ENCODE measurements around the gene RNH1.

The RNH1 gene

GRCh38 chr11:501683-502287 lies 5.3 kb downstream of the RNH1 start:
- Histone ChIP-seq H3K27ac (no peak overlapping the region), H3K27me3 (replicated peaks) (no peaks in the 10 kb centered on the region), H3K36me3 (replicated peaks) (peaks cover 51% of the 10 kb centered on the region), H3K4me3 (ENCODE audit: low read depth, low read length) (no peak overlapping the region)
- TF ChIP-seq CTCF (IDR thresholded peaks at IDR 0.05; ENCODE audit: low read depth, low read length, missing control alignments): no peak
- DNase-seq: no peak
- in situ Hi-C loops (cut with HindIII; ENCODE audit: low pct_ligation_motif_present, low sequenced_read_pairs): no loop called here

GRCh38 chr11:501001-501682 lies 5.9 kb downstream of the RNH1 start:
- H3K36me3 ChIP-seq (replicated peaks): peaks cover 57% of the 10 kb centered on the region
- no peak overlapping the region for H3K4me3 ChIP-seq (ENCODE audit: low read depth, low read length)
- DNase-seq: no peak
- no peaks in the 10 kb centered on the region for H3K27me3 ChIP-seq (replicated peaks)
- in situ Hi-C loops (cut with HindIII; ENCODE audit: low pct_ligation_motif_present, low sequenced_read_pairs): no loop called here
- no peak for TF ChIP-seq CTCF (IDR thresholded peaks at IDR 0.05; ENCODE audit: low read depth, low read length, missing control alignments)
- H3K27ac ChIP-seq: no peak overlapping the region

- Histone ChIP-seq H3K36me3 (replicated peaks) (peaks cover 71% of the 10 kb centered on the region), H3K27me3 (replicated peaks) (no peaks in the 10 kb centered on the region), H3K4me3 (ENCODE audit: low read depth, low read length) (no peak overlapping the region), H3K27ac (no peak overlapping the region)
- in situ Hi-C loops (cut with HindIII; ENCODE audit: low pct_ligation_motif_present, low sequenced_read_pairs): no loop called here
- TF ChIP-seq CTCF (IDR thresholded peaks at IDR 0.05; ENCODE audit: low read depth, low read length, missing control alignments): no peak
- DNase-seq: no peak
These were observed 7.6 kb downstream of the RNH1 start for GRCh38 chr11:499201-500076.

GRCh38 chr11:498297-499181 lies 8.5 kb downstream of the RNH1 start:
- in situ Hi-C loops (cut with HindIII; ENCODE audit: low pct_ligation_motif_present, low sequenced_read_pairs): no loop called here
- DNase-seq: no peak
- Histone ChIP-seq H3K27ac (no peak overlapping the region), H3K4me3 (ENCODE audit: low read depth, low read length) (no peak overlapping the region), H3K27me3 (replicated peaks) (no peaks in the 10 kb centered on the region), H3K36me3 (replicated peaks) (peaks cover 78% of the 10 kb centered on the region)
- no peak for TF ChIP-seq CTCF (IDR thresholded peaks at IDR 0.05; ENCODE audit: low read depth, low read length, missing control alignments)

- Histone ChIP-seq H3K27me3 (replicated peaks) (no peaks in the 10 kb centered on the region), H3K36me3 (replicated peaks) (peaks cover 86% of the 10 kb centered on the region), H3K27ac (no peak overlapping the region), H3K4me3 (ENCODE audit: low read depth, low read length) (no peak overlapping the region)
- DNase-seq: no peak
- in situ Hi-C loops (cut with HindIII; ENCODE audit: low pct_ligation_motif_present, low sequenced_read_pairs): no loop called here
- TF ChIP-seq CTCF (IDR thresholded peaks at IDR 0.05; ENCODE audit: low read depth, low read length, missing control alignments): no peak
These were observed 9.3 kb downstream of the RNH1 start for GRCh38 chr11:497565-498296.

All from brain microvascular endothelial cell (primary cell).